HG02588 (cell line): ENCODE data around the gene PRPF19.
"Not testable (repeated sequence)": the region's sequence is repeated elsewhere in the genome, so short reads cannot be mapped to it uniquely, and the experiment has no call there.

ENCODE experiments used
- ATAC-seq: cut with Tn5 transposase; IDR thresholded peaks from one replicate; pipeline ENCODE4 v1.9.1; 2021; ENCODE audit warnings: mild to moderate bottlenecking, moderate library complexity; ENCODE audit not compliant: unreplicated experiment

The PRPF19 gene

GRCh38 chr11:60909680-60910280 lies 3.4 kb upstream of the PRPF19 start:
- not testable (repeated sequence) for ATAC-seq

GRCh38 chr11:60908803-60909202 lies 2.4 kb upstream of the PRPF19 start:
- no peak for ATAC-seq

GRCh38 chr11:60905551-60906113 lies 753 bp downstream of the PRPF19 start:
- no peak for ATAC-seq

GRCh38 chr11:60905047-60905446 lies 1.3 kb downstream of the PRPF19 start:
- no peak for ATAC-seq

- ATAC-seq: no peak
Measured at GRCh38 chr11:60902625-60903024, 3.8 kb downstream of the PRPF19 start.

- no peak for ATAC-seq
Measured at GRCh38 chr11:60900673-60901404, 5.5 kb downstream of the PRPF19 start.

GRCh38 chr11:60899977-60900376 lies 6.4 kb downstream of the PRPF19 start:
- no peak for ATAC-seq

GRCh38 chr11:60899046-60899936 lies 7.1 kb downstream of the PRPF19 start:
- ATAC-seq: no peak

GRCh38 chr11:60897496-60897895 lies 8.9 kb downstream of the PRPF19 start:
- no peak for ATAC-seq

GRCh38 chr11:60895687-60896086 lies 10.7 kb downstream of the PRPF19 start:
- no peak for ATAC-seq

- no peak for ATAC-seq
Measured at GRCh38 chr11:60891103-60891741, 15.2 kb downstream of the PRPF19 start.

GRCh38 chr11:60890696-60891095 lies 15.7 kb downstream of the PRPF19 start:
- ATAC-seq: no peak

- ATAC-seq: no peak
Measured at GRCh38 chr11:60889869-60890311, 16.5 kb downstream of the PRPF19 start.

- no peak for ATAC-seq
Measured at GRCh38 chr11:60887556-60887955, 18.8 kb downstream of the PRPF19 start.

GRCh38 chr11:60880643-60881282 lies 25.6 kb downstream of the PRPF19 start:
- no peak for ATAC-seq

- ATAC-seq: no peak
Measured at GRCh38 chr11:60879971-60880588, 26.3 kb downstream of the PRPF19 start.

GRCh38 chr11:60879104-60879503 lies 27.3 kb downstream of the PRPF19 start:
- no peak for ATAC-seq

- no peak for ATAC-seq
Measured at GRCh38 chr11:60878245-60879101, 27.9 kb downstream of the PRPF19 start.

- no peak for ATAC-seq
Measured at GRCh38 chr11:60876168-60876485, 30.3 kb downstream of the PRPF19 start.
